HL-60 (cell line): ENCODE results near the gene HBE1.

ENCODE experiments used
- DNase-seq, 2 experiments: peaks; one replicate each; pipeline ENCODE4 v3.0.0-alpha.2; 2010 to 2020; ENCODE audit warnings: low read depth in 1 of 2, low spot score in 1 of 2
- H3K27ac ChIP-seq: fragments of 250-450 bp; sonication (Bioruptor Pico); replicated peaks from 2 replicates; pipeline ENCODE4 v1.5.1; 2020; ENCODE audit warnings: mild to moderate bottlenecking, moderate library complexity
- H3K27me3 ChIP-seq: fragments of 250-450 bp; sonication (Bioruptor Pico); 2 replicates; pipeline ENCODE4 v1.5.1; 2021; ENCODE audit warnings: mild to moderate bottlenecking, moderate library complexity; ENCODE audit not compliant: insufficient read depth, poor library complexity, severe bottlenecking
- H3K4me3 ChIP-seq: replicated peaks from 2 replicates; pipeline ENCODE4 v1.5.1; 2011; ENCODE audit warnings: mild to moderate bottlenecking, control low read depth, low read length; ENCODE audit not compliant: insufficient read depth
- CTCF ChIP-seq: IDR thresholded peaks from one replicate; pipeline ENCODE4 v1.5.1; 2011; ENCODE audit warnings: low read length, control low read depth, inconsistent platforms; ENCODE audit not compliant: insufficient read depth
- GABPA ChIP-seq: IDR thresholded peaks from 2 replicates; pipeline ENCODE4 v1.6.1; 2012; ENCODE audit warnings: low read depth
- POLR2AphosphoS5 ChIP-seq: IDR thresholded peaks from 2 replicates; pipeline ENCODE4 v1.6.1; 2012; ENCODE audit warnings: low read depth
- REST ChIP-seq: IDR thresholded peaks from 2 replicates; pipeline ENCODE4 v1.6.1; 2012; ENCODE audit warnings: low read depth; ENCODE audit not compliant: insufficient replicate concordance
- SPI1 ChIP-seq: IDR thresholded peaks from 2 replicates; pipeline ENCODE4 v1.6.1; 2012; ENCODE audit warnings: low read depth, mild to moderate bottlenecking, borderline replicate concordance

HBE1 gene

GRCh38 chr11:5288906-5289550, 19.3 kb upstream of the HBE1 start:
- Histone ChIP-seq H3K27ac (no peak overlapping the region), H3K27me3 (no peaks in the 10 kb centered on the region), H3K4me3 (no peak overlapping the region)
- no peak for TF ChIP-seq GABPA
- no peak for TF ChIP-seq CTCF
- TF ChIP-seq POLR2AphosphoS5: no peak
- DNase-seq: no peak

GRCh38 chr11:5288108-5288905, 18.6 kb upstream of the HBE1 start:
- no peak for DNase-seq
- no peak overlapping the region for H3K27ac ChIP-seq
- no peaks in the 10 kb centered on the region for H3K27me3 ChIP-seq
- no peak overlapping the region for H3K4me3 ChIP-seq
- no peak for TF ChIP-seq SPI1
- no peak for TF ChIP-seq REST
- TF ChIP-seq CTCF: no peak

- no peak for TF ChIP-seq REST
- TF ChIP-seq POLR2AphosphoS5: no peak
- TF ChIP-seq CTCF: no peak
- no peak for TF ChIP-seq SPI1
- TF ChIP-seq GABPA: no peak
- H3K27me3 ChIP-seq: no peaks in the 10 kb centered on the region
- DNase-seq: no peak
- no peak overlapping the region for H3K4me3 ChIP-seq
- H3K27ac ChIP-seq: no peak overlapping the region
These were observed 17.2 kb upstream of the HBE1 start for GRCh38 chr11:5286901-5287300.
